Smooth muscle cell (in vitro differentiated cells): ENCODE results near the gene DGKD. TPM values are rescaled to one million over a fixed set of nuclear protein-coding genes. Genes with fewer than 3 reads are reported as not detected.

Experiments used
- DNase-seq: peaks from one replicate; lab custom pipeline; 2025; ENCODE audit not compliant: unreplicated experiment; lab: John Stamatoyannopoulos, UW
- H2AFZ ChIP-seq: fragments of 200-600 bp; sonication (generic); 2 replicates; pipeline ENCODE4 v1.6.0; 2016; ENCODE audit warnings: antibody characterized with exemption, low read depth, mild to moderate bottlenecking
- H3F3A ChIP-seq: fragments of 200-600 bp; sonication (generic); 2 replicates; pipeline ENCODE4 v1.6.0; 2017; ENCODE audit warnings: antibody characterized with exemption, low read depth
- H3K27ac ChIP-seq: fragments of 200-600 bp; sonication (generic); 2 replicates; pipeline ENCODE4 v1.5.1; 2016; ENCODE audit warnings: low read depth, mild to moderate bottlenecking
- H3K27me3 ChIP-seq: fragments of 200-600 bp; sonication (generic); 2 replicates; pipeline ENCODE4 v1.6.1; 2016; ENCODE audit warnings: low read depth, mild to moderate bottlenecking
- H3K36me3 ChIP-seq: fragments of 200-600 bp; sonication (generic); 2 replicates; pipeline ENCODE4 v1.5.1; 2016; ENCODE audit warnings: low read depth
- H3K4me1 ChIP-seq: fragments of 200-600 bp; sonication (generic); 2 replicates; pipeline ENCODE4 v1.5.1; 2016; ENCODE audit warnings: low read depth
- H3K4me2 ChIP-seq: fragments of 200-600 bp; sonication (generic); 2 replicates; pipeline ENCODE4 v1.6.0; 2016; ENCODE audit warnings: mild to moderate bottlenecking
- H3K4me3 ChIP-seq: fragments of 200-600 bp; sonication (generic); 2 replicates; pipeline ENCODE4 v1.5.1; 2016; ENCODE audit warnings: mild to moderate bottlenecking
- H3K79me2 ChIP-seq: fragments of 200-600 bp; sonication (generic); 2 replicates; pipeline ENCODE4 v1.6.0; 2016; ENCODE audit warnings: low read depth, mild to moderate bottlenecking
- H3K9ac ChIP-seq: fragments of 200-600 bp; sonication (generic); 2 replicates; pipeline ENCODE4 v1.6.0; 2016; ENCODE audit warnings: low read depth
- H3K9me3 ChIP-seq: fragments of 200-600 bp; sonication (generic); replicated peaks from 2 replicates; pipeline ENCODE4 v1.5.1; 2016; ENCODE audit warnings: low read depth
- H4K20me1 ChIP-seq: fragments of 200-600 bp; sonication (generic); 2 replicates; pipeline ENCODE4 v1.6.0; 2016; ENCODE audit warnings: low read depth
- WGBS: methylation state at CpG from one replicate; pipeline ENCODE4 v1.1.7; 2016; ENCODE audit warnings: low lambda C conversion rate; 5-methylcytosine and 5-hydroxymethylcytosine counted together
- polyA plus RNA-seq: library from polyadenylated mRNA; unstranded; fragments of >200 nt; fragmentation: Nextera tagmentation; extraction: Ambion mirVana; gene quantifications from 2 replicates; pipeline ENCODE4 v1.2.1, GENCODE V29; 2016
- total RNA-seq: library from RNA; depleted of rRNA; stranded (reverse); fragments of >200 nt; gene quantifications from 2 replicates; pipeline ENCODE4 v1.2.3, GENCODE V29; 2014
- TF ChIP-seq, protein P1 (sequence below): fragments of 200-600 bp; sonication (generic); IDR thresholded peaks from 2 replicates; pipeline ENCODE4 v1.5.1; 2017; ENCODE audit warnings: borderline replicate concordance, mild to moderate bottlenecking, antibody characterized with exemption; ENCODE audit not compliant: insufficient read depth, poor library complexity, severe bottlenecking

The DGKD gene
- total and polyA plus RNA-seq, 2 experiments from 2014 or later = 12.2 to 14.2 TPM

DNA sequence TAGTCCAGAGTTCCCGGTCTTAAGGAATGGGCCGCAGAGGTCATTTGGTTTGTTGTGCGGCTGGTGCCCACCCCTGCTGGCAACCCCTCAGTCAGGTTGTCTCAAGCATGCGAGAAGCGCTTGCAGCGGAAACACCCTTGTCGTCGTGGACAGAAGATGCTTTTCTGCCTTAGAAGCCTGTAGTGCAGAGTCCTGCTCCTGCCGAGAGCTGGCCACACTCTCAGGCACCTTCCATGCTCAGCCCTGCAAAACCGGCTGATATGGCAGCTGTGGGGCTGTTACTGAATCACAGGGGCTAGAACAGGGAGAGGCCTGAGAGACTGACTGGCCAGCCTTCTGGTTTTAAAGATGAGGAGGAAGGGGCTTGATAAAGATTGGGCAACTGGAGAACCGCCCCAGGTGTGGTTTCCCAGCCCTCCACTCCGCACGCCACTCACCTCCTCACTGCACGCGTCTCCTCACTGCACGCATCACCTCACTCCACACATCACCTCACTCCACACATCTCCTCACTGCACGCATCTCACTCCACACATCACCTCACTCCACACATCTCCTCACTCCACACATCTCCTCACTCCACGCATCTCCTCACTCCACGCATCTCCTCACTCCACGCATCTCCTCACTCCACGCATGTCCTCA lies 108.7 kb downstream of the DGKD start:
- no peaks in the 10 kb centered on the region for H3K27me3 ChIP-seq
- DNase-seq = no peak
- no peak overlapping the region for H3K9ac ChIP-seq
- TF ChIP-seq, protein P1, sequence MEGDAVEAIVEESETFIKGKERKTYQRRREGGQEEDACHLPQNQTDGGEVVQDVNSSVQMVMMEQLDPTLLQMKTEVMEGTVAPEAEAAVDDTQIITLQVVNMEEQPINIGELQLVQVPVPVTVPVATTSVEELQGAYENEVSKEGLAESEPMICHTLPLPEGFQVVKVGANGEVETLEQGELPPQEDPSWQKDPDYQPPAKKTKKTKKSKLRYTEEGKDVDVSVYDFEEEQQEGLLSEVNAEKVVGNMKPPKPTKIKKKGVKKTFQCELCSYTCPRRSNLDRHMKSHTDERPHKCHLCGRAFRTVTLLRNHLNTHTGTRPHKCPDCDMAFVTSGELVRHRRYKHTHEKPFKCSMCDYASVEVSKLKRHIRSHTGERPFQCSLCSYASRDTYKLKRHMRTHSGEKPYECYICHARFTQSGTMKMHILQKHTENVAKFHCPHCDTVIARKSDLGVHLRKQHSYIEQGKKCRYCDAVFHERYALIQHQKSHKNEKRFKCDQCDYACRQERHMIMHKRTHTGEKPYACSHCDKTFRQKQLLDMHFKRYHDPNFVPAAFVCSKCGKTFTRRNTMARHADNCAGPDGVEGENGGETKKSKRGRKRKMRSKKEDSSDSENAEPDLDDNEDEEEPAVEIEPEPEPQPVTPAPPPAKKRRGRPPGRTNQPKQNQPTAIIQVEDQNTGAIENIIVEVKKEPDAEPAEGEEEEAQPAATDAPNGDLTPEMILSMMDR = no peak
- no peaks in the 10 kb centered on the region for H3K4me1 ChIP-seq
- no peaks in the 10 kb centered on the region for H4K20me1 ChIP-seq
- WGBS = 94% methylated on average over 16 of the region's 21 CpGs
- no peak overlapping the region for H3K4me2 ChIP-seq
- no peaks in the 10 kb centered on the region for H3K9me3 ChIP-seq
- H3F3A ChIP-seq = no peaks in the 10 kb centered on the region
- H3K4me3 ChIP-seq = no peak overlapping the region
- peaks cover 3% of the 10 kb centered on the region for H3K36me3 ChIP-seq
- no peak overlapping the region for H2AFZ ChIP-seq
- H3K79me2 ChIP-seq = no peaks in the 10 kb centered on the region
- H3K27ac ChIP-seq = no peak overlapping the region

DNA sequence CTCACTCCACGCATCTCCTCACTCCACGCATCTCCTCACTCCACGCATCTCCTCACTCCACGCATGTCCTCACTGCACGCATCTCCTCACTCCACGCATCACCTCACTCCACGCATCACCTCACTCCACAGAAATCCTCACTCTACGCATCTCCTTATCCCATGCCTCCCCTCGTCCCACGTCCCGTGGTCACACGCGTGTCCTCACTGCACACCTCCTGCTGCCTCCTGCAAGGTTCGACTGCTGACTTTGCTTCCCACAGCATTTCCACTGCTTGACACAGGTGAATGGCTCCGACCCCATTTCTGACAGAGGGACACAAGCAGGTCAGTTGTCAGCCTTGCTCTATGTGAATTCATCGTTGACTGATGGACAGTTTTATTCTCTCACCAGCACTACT lies 109.3 kb downstream of the DGKD start:
- no peak for DNase-seq

DNA sequence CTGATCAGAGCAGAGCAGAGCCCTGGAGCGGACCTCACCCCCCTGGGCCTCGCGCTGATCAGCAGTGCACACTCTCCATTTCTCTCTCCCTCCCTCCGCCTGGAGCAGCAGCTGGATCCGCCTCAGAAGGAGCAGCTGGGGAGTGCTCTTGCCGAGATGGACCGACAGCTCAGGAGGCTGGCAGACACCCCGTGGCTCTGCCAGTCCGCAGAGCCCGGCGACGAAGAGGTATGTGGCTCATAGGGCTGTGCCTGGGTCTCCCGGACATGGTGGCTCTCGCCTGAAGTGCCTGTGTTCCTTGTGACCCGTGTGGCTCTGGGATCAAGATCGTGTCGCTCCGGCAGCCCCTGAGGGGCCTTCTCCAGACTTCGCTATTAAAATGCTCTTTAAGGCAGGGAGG lies 109.8 kb downstream of the DGKD start:
- no peak overlapping the region for H2AFZ ChIP-seq
- H3K79me2 ChIP-seq = no peaks in the 10 kb centered on the region
- H3K36me3 ChIP-seq = peaks cover 3% of the 10 kb centered on the region
- 96% methylated on average over 19 of the region's 19 CpGs for WGBS
- TF ChIP-seq, protein P1 = no peak
- H3K4me3 ChIP-seq = no peak overlapping the region
- H3K27ac ChIP-seq = no peak overlapping the region
- H3K9ac ChIP-seq = no peak overlapping the region
- H3K9me3 ChIP-seq = no peaks in the 10 kb centered on the region
- no peaks in the 10 kb centered on the region for H3K4me1 ChIP-seq
- H3F3A ChIP-seq = no peaks in the 10 kb centered on the region
- H4K20me1 ChIP-seq = no peaks in the 10 kb centered on the region
- no peaks in the 10 kb centered on the region for H3K27me3 ChIP-seq
- DNase-seq = no peak
- H3K4me2 ChIP-seq = no peak overlapping the region

More for the DNA sequence above, 109.3 kb downstream of the DGKD start:
- no peaks in the 10 kb centered on the region for H3F3A ChIP-seq
- no peaks in the 10 kb centered on the region for H3K4me1 ChIP-seq
- no peak overlapping the region for H3K4me2 ChIP-seq
- no peak overlapping the region for H3K9ac ChIP-seq
- no peak overlapping the region for H2AFZ ChIP-seq
- H3K27me3 ChIP-seq = no peaks in the 10 kb centered on the region
- TF ChIP-seq, protein P1 = no peak
- H4K20me1 ChIP-seq = no peaks in the 10 kb centered on the region
- no peak overlapping the region for H3K27ac ChIP-seq
- H3K9me3 ChIP-seq = no peaks in the 10 kb centered on the region
- 98% methylated on average over 16 of the region's 16 CpGs for WGBS
- peaks cover 3% of the 10 kb centered on the region for H3K36me3 ChIP-seq
- no peak overlapping the region for H3K4me3 ChIP-seq
- H3K79me2 ChIP-seq = no peaks in the 10 kb centered on the region
